Activated CD8-positive, alpha-beta T cell treated with anti-CD3 and anti-CD28 coated beads for 36 hours (primary cell): ENCODE data around the gene WDR1. TPM values are rescaled to one million over a fixed set of nuclear protein-coding genes. Genes with fewer than 3 reads are reported as not detected.

ENCODE experiments used
- ATAC-seq: fragments of 200-7000 bp; cut with Tn5 transposase; one replicate; pipeline ENCODE4 v1.10.0; 2021; ENCODE audit warnings: mild to moderate bottlenecking, moderate library complexity
- CTCF ChIA-PET: fragments of 350-600 bp; sonication (Branson Sonifier 250); formaldehyde crosslinking; loops from one replicate; lab custom pipeline; 2021; ENCODE audit warnings: antibody characterized with exemption; lab: Charles Lee
- POLR2A ChIA-PET: fragments of 350-600 bp; sonication (Branson Sonifier 250); formaldehyde crosslinking; loops from one replicate; lab custom pipeline; 2021; ENCODE audit warnings: antibody characterized with exemption; lab: Charles Lee
- DNase-seq: peaks from one replicate; pipeline ENCODE4 v3.0.0-alpha.2; 2020
- H3K27ac Mint-ChIP-seq: one replicate; pipeline ENCODE4 v1.8.0; 2021; ENCODE audit warnings: mild to moderate bottlenecking, mixed read lengths
- H3K27me3 Mint-ChIP-seq: one replicate; pipeline ENCODE4 v1.8.0; 2021; ENCODE audit warnings: mixed read lengths
- H3K36me3 Mint-ChIP-seq: one replicate; pipeline ENCODE4 v1.8.0; 2021; ENCODE audit warnings: low read depth, mixed read lengths
- H3K4me1 Mint-ChIP-seq: one replicate; pipeline ENCODE4 v1.8.0; 2021; ENCODE audit warnings: low read depth, mixed read lengths
- H3K4me3 Mint-ChIP-seq: one replicate; pipeline ENCODE4 v1.8.0; 2021; ENCODE audit warnings: mild to moderate bottlenecking, moderate library complexity, mixed read lengths
- H3K9me3 Mint-ChIP-seq: one replicate; pipeline ENCODE4 v1.8.0; 2021; ENCODE audit warnings: mixed read lengths
- CTCF ChIP-seq: fragments of 200-600 bp; IDR thresholded peaks from one replicate; pipeline ENCODE4 v1.8.0; 2022; ENCODE audit warnings: antibody characterized with exemption, mild to moderate bottlenecking
- intact Hi-C: fragments of 100-400 bp; cut with micrococcal nuclease; formaldehyde crosslinking; loops from one replicate; pipeline ENCODE4 v1.10.0; 2022
- total RNA-seq, 2 experiments: library from RNA; stranded (reverse); gene quantifications; one replicate each; pipeline ENCODE4 v1.2.3, GENCODE V29; 2021

The WDR1 gene
- total RNA-seq, 2 experiments from 2014 or later = 390 to 393 TPM

- DNase-seq (no peak), ATAC-seq (no peak)
- TF ChIP-seq CTCF = no peak
- intact Hi-C loops = no loop called here
- POLR2A ChIA-PET = no interaction called here
- Mint-ChIP-seq H3K27me3 (no peaks in the 10 kb centered on the region), H3K9me3 (peaks cover 8% of the 10 kb centered on the region), H3K4me1 (peaks cover 7% of the 10 kb centered on the region), H3K36me3 (peaks cover 10% of the 10 kb centered on the region), H3K4me3 (no peak overlapping the region), H3K27ac (no peak overlapping the region)
- CTCF ChIA-PET = no interaction called here
Measured at GRCh38 chr4:10046471-10046870, 70.1 kb downstream of the WDR1 start.

GRCh38 chr4:10045481-10045880 is 71.1 kb downstream of the WDR1 start:
- peaks cover 8% of the 10 kb centered on the region for H3K9me3 Mint-ChIP-seq
- TF ChIP-seq CTCF = no peak
- intact Hi-C loops = no loop called here
- POLR2A ChIA-PET = no interaction called here
- no peaks in the 10 kb centered on the region for H3K27me3 Mint-ChIP-seq
- H3K36me3 Mint-ChIP-seq = peaks cover 15% of the 10 kb centered on the region
- DNase-seq = no peak
- CTCF ChIA-PET = no interaction called here
- no peak overlapping the region for H3K27ac Mint-ChIP-seq
- ATAC-seq = no peak
- no peak overlapping the region for H3K4me3 Mint-ChIP-seq
- peaks cover 7% of the 10 kb centered on the region for H3K4me1 Mint-ChIP-seq

- no peak for DNase-seq
- CTCF ChIA-PET = interaction anchor here (1.6 kb wide), 1 partner anchor 13 kb away, joined by 5 read pairs; no protein-coding TSS in a partner anchor
- no peak for ATAC-seq
- Mint-ChIP-seq H3K4me1 (no peaks in the 10 kb centered on the region), H3K4me3 (no peak overlapping the region), H3K27me3 (no peaks in the 10 kb centered on the region), H3K36me3 (peaks cover 15% of the 10 kb centered on the region), H3K9me3 (peaks cover 8% of the 10 kb centered on the region), H3K27ac (no peak overlapping the region)
- POLR2A ChIA-PET = interaction anchor here (1.0 to 1.5 kb wide), 2 partner anchors 22 to 44 kb away, joined by 3 to 5 read pairs; no protein-coding TSS in a partner anchor
- intact Hi-C loops = no loop called here
- no peak for TF ChIP-seq CTCF
Measured at GRCh38 chr4:10041036-10041435, 75.6 kb downstream of the WDR1 start.

- DNase-seq (no peak), ATAC-seq (no peak)
- no peak for TF ChIP-seq CTCF
- ChIA-PET POLR2A (interaction anchor here (1.0 to 1.5 kb wide), 2 partner anchors 21 to 45 kb away, joined by 3 to 5 read pairs; no protein-coding TSS in a partner anchor), CTCF (interaction anchor here (1.1 to 1.6 kb wide), 2 partner anchors 12 to 25 kb away, joined by 3 to 5 read pairs; no protein-coding TSS in a partner anchor)
- Mint-ChIP-seq H3K9me3 (peaks cover 8% of the 10 kb centered on the region), H3K4me3 (no peak overlapping the region), H3K27ac (no peak overlapping the region), H3K4me1 (no peaks in the 10 kb centered on the region), H3K27me3 (no peaks in the 10 kb centered on the region), H3K36me3 (peaks cover 15% of the 10 kb centered on the region)
- intact Hi-C loops = no loop called here
Measured at GRCh38 chr4:10040049-10040892, 76.3 kb downstream of the WDR1 start.

- Mint-ChIP-seq H3K27ac (no peak overlapping the region), H3K27me3 (peaks cover 3% of the 10 kb centered on the region), H3K4me3 (no peak overlapping the region), H3K9me3 (no peaks in the 10 kb centered on the region), H3K36me3 (peaks cover 4% of the 10 kb centered on the region), H3K4me1 (peaks cover 6% of the 10 kb centered on the region)
- no peak for DNase-seq
- ChIA-PET POLR2A (no interaction called here), CTCF (no interaction called here)
- intact Hi-C loops = no loop called here
- TF ChIP-seq CTCF = no peak
- no peak for ATAC-seq
Measured at GRCh38 chr4:10036807-10037342, 79.7 kb downstream of the WDR1 start.
